ENCODE data around the gene SRD5A3. TPM values are rescaled to one million over a fixed set of nuclear protein-coding genes. Genes with fewer than 3 reads are reported as not detected.

The SRD5A3 gene
- total RNA-seq = 9.1 and 10.0 TPM in 2 replicates

DNA sequence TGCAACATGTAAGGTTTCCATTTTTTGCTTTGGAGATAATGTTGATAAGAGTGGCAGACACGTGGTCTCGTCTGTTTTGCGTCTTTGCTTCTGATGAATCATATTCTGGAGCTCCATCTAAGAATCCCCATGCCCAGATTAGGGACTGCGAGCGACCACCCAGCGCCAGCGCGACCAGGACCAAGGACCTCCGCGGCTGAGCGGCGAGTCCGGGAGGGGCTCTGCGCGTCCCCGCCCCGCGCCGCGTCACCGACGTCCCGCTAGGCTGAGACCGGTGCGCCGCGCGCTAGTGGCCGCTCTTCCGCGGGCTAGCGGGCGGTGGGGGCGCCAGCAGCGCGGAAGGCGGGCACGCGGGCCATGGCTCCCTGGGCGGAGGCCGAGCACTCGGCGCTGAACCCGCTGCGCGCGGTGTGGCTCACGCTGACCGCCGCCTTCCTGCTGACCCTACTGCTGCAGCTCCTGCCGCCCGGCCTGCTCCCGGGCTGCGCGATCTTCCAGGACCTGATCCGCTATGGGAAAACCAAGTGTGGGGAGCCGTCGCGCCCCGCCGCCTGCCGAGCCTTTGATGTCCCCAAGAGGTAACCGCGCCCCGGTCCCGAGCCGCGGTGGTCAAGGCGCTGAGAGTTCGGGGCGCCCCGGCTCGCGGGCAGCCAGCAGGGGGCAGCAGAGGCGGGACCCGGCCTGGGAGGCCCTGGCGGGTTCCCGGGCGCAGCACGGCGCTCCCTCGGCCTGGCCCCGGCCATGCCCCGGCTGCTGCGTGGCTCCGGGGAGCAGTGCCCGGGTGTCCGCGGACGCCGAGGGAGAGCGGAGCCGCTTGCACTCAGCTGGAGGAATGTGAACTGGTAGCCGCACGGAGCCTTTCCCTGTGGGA lies at the start of gene SRD5A3:
TSS of gene SRD5A3 (plus strand) at position 263 of the 871 bp plus-strand sequence. CDS start at position 358, 95 bp downstream.
- peak; percentile 87 to 92 for DNase-seq (ENCODE audit: low read depth in 2 of 2)

DNA sequence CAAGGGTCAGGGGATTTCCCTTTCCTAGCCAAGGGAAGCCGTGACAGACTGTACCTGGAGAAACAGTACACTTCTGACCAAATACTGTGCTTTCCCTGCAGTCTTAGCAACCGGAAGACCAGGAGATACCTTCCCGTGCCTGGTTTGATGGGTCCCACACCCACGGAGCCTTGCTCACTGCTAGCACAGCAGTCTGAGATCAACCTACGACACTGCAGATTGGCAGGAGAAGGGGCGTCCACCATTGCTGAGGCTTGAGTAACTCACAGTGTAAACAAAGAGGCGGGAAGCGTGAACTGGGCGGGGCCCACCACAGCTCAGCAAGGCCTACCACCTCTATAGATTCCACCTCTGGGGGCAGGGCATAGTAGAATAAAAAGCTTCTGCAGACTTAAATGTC lies 48.7 kb upstream of the SRD5A3 start:
- peak in 1 of 2 donors; percentile 45 for DNase-seq (ENCODE audit: low read depth in 2 of 2)

DNA sequence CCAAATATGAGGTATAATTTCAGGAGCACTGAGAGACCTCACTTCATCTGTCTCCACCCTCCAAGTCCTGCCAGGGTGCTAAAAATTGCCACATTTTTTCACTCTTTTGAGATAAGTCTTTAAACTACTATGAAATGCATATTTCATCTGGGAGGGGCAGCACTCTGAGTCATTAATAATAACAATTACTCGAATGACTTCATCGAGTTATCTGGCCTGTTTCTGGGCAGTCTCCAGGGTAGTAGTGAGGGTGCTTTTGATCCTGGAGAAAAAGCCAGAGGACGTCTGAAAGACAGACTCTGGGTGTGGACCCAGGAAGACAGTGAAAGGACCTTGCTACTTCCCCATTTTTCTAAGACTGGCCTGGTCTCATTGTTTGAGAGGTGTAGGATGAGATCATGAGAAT lies 42.3 kb upstream of the SRD5A3 start:
- peak in 1 of 2 donors; percentile 75 for DNase-seq (ENCODE audit: low read depth in 2 of 2)

DNA sequence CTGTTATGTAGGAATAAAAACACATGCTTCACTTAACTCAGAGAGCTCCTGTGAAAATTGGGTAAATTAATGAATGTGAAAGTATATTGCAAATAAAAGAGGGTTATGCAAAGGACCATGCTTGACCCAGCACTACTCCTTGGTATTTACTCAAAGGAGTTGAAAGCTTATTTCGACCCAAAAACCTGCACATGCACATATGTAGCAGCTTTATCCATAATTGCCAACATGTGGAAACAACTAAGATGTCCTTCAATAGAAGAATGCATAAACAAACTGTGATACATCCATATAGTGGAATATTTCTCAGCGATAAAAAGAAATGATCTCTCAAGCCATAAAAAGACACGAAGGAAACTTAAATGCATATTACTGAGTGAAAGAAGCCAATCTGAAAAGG lies 41.7 kb upstream of the SRD5A3 start:
- no peak for DNase-seq (ENCODE audit: low read depth in 2 of 2)

DNA sequence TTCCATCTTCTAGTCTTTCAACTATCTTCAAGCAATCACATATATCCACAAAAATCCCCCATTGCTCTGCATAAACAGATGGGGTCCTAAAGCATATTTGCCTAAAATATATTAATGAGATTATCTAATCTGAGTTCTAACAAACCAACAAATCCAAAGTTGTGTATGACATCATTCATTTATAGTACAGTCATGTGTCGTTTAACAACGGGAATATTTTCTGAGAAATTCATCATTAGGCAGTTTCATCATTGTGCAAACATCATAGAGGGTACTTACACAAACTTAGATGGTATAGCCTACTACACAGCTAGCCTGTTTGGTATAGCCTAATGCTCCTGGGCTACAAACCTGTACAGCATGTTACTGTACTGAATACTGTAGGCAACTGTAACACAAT lies 38.0 kb upstream of the SRD5A3 start:
- no peak for DNase-seq (ENCODE audit: low read depth in 2 of 2)

DNA sequence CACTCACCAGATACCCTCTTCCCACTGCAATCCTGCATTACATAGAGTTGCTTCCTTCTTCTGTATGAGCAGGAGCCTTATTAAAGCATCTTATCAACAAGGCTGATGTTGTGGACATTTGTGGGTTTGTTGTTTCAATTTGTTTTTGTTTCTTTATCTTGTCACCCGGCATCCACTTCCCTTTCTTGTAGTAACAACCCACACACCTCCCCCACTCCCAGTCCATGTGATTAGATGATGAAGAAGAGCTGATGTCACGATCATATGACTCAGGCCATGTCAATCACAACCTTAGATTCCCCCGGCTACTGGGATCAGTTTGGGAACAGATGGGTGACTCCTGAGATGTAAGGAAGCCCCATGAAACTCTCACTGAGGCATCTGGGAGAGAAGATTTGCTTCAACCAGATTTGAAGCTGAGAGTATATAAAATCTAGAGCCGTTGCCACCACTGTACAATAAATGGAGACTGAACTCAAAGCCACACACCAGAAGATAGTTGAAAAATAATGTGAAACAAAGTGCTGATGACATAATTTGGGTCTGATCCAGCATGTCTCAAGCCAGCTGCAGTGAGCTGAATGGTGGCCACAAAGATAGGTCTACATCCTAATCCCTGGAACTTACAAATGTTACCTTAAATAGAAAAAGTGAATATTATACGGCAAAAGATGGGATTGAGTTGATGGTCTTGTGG lies 34.1 kb upstream of the SRD5A3 start:
- DNase-seq (ENCODE audit: low read depth in 2 of 2) = peak; percentile 21 to 44

DNA sequence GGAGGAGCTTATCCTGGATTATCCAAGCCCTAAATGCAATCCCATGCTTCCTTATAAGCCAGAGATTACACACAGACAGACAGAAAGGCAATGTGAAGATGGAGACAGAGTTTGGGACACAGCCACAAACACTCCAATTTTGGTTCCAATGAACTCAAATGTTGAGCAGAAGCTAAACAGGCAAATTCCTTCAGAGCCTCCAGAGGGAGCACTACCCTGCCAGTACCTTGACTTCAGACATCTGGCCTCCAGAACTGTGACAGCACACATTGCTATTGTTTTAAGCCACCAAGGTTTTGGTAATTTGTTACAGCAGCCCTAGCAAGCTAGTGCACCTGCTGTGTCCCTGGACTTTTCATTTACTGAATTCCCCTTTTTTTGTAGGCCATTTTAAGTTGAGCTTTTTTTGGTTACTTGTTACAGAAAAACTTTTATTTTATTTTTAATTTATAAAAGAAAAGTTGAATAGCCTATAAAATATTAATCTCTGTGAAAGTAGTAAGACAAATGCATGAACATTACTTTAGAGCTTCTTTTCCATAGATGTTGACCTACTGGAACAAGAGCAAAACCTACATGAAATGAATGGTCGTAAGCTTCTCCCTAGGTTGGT lies 33.4 kb upstream of the SRD5A3 start:
- peak; percentile 78 to 79 for DNase-seq (ENCODE audit: low read depth in 2 of 2)

DNA sequence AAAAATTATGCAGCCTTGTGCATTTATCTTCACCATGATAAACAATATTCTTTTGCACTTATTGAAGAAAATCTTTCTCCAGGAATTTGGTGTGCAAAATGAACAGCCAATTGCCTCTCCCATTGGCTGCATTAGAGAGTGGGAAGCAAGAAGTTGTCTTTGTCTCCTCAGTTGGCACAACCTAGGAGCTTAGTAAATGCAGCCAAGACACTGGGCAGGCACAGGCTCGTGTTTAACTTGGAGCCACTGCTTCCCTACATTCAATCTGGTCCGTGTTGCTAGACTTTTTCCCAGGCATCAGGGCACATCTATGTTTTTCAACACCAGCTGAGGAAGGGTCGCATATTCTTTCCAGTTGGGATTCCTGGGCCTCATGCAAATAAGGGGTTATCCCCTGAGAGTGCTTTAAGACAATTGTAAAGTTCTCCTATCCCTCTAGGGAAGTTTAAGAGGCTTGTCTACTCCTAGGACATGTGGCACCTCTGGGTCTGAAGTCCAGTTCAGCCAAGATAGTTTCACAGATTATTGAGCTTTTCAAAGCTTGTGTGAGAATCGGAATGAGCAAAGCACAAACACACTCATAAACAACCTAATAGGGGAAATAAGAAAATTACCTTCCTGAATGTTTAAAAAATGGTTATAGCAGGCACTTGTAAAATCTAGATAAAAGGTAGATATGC lies 31.8 kb upstream of the SRD5A3 start:
- no peak for DNase-seq (ENCODE audit: low read depth in 2 of 2)

DNA sequence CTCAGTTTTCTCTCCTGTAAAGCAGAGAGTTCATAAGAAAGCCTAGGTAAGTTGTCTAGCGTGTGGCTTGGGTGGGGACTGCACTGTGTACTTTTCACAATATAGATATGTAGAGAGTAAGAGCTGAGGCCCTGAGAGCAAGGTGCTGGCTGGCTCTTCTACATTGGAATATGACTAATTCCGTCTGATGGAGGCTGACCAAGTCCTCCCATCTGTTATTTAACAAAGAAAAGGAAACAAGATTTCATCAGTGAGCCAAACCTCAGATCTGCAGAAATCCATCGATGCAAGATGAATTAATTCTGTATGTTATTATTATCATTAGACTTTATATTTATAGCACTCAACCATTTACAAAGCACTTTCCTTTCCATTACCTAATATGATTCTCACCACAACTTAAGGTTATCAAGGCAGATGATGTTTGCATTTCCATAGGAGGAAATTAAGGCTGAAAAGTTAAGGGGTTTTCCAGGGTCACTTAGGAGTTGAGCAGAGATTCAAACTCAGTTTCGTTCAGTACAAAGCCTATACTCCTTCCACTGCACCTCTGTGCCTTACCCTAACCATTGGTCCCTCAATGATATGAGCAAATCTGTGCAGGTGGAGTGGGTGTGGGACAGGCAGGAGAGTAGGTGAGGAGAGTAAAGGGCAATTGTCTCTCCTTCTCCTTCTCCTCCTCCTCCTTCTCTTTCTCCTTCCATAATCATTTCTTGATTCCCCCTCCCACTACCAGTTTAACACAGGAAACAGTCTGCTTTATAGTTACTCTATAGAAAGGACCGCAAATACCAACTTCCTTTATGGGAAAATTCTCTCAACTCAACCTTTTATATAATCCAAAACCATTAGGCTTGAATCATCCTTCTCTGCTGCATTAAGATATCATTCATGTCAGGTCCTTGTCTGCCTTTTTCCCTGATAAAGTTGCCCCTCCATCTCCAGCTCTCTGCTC lies 27.6 kb upstream of the SRD5A3 start:
- DNase-seq (ENCODE audit: low read depth in 2 of 2) = peak in 1 of 2 donors; percentile 60

DNA sequence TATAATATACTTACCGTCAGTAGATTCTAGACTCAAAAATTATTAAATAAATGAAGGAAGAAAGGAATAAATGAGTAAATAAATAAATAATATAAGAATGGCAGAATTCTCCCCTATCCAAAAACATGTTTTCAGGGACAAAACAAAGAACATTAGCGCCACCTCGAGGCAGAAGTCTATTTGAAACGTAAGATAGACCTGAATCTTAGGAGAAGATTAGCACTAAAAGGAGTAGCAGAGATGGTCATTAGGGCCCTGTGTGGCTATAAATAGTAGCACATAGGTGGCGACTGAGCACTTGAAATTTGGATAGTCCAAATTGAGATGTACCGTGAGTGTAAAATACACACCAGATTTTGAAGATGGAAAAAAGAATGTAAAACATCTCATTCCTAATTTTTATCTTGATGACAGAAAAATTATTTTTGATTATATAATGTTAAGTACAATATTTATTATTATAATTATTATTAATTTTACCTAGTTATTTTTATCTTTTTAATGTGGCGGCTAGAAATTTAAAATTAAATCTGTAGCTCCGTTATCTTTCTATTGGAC lies 24.3 kb upstream of the SRD5A3 start:
- peak; percentile 81 to 85 for DNase-seq (ENCODE audit: low read depth in 2 of 2)

DNA sequence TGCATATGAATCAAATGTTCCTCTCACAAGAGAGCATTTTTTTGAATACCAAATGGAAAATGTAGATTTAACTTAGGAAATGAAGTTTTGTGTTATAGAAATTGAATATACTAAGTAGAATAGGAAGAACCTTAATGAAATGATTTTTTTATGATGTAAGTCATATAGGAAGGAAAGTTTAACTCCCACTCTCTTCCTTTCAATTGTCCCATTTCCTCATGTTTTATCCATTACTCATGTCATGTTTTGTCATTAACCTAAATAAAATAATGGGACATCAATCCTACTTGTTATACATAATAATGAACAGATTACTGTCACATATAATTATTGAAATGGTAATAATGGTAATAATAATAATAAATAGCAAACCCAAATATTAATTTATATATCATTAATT lies 22.7 kb upstream of the SRD5A3 start:
- peak in 1 of 2 donors; percentile 28 for DNase-seq (ENCODE audit: low read depth in 2 of 2)

DNA sequence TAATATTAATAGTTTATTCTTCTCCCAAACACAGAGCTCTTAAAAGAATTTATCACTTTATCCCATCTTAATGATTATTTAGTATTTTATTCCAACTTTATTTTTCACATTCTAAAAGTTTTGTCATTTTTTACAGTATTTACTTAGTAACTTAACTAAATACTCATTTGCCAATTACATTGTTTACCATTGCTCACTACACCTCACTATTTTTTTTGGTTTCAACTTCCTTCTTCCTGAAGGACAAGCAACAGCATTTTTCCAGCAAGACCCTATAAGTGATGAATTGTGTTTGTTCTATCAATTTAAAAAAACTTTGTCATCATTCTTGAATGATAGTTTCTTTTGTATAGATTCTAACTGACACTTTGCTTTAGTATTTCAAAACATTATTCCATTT lies 19.4 kb upstream of the SRD5A3 start:
- DNase-seq (ENCODE audit: low read depth in 2 of 2) = no peak

DNA sequence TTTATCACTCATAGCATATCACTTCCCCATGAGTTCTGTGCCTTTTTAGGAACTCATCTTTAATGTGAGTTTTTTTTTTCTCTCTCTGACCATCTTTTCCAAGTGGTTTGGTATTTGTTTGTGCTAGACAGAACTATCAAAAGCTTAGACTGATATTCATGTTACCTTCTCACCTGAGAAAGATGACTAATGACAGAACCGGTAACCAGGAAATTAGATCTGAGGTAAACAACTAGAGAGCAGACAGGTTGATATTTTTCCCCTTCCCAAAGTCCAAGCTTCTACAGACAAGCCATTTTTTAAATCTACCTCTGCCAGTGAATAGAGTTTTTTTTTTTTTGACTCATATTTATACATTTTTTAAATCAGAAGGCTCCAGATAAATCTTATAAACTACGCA lies 17.0 kb upstream of the SRD5A3 start:
- no peak for DNase-seq (ENCODE audit: low read depth in 2 of 2)

DNA sequence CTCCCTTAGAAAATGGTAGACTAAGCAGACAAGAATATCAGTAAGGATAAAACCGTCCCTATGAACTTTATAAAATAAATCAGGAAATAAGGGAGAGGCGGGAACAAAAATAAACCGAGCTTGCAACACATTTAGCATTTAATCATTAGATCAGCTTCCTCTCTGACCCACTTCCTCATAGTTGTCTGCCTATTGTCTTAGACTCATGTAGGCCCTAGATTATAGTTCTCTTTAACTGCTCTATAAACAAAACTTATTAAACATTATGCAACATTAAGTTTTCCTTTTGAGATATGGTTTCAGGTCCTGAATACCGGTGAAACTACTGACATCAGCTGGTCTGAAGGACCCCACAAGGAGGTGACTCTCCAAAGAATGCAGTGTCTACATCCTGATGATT lies 15.8 kb upstream of the SRD5A3 start:
- peak in 1 of 2 donors; percentile 84 for DNase-seq (ENCODE audit: low read depth in 2 of 2)

DNA sequence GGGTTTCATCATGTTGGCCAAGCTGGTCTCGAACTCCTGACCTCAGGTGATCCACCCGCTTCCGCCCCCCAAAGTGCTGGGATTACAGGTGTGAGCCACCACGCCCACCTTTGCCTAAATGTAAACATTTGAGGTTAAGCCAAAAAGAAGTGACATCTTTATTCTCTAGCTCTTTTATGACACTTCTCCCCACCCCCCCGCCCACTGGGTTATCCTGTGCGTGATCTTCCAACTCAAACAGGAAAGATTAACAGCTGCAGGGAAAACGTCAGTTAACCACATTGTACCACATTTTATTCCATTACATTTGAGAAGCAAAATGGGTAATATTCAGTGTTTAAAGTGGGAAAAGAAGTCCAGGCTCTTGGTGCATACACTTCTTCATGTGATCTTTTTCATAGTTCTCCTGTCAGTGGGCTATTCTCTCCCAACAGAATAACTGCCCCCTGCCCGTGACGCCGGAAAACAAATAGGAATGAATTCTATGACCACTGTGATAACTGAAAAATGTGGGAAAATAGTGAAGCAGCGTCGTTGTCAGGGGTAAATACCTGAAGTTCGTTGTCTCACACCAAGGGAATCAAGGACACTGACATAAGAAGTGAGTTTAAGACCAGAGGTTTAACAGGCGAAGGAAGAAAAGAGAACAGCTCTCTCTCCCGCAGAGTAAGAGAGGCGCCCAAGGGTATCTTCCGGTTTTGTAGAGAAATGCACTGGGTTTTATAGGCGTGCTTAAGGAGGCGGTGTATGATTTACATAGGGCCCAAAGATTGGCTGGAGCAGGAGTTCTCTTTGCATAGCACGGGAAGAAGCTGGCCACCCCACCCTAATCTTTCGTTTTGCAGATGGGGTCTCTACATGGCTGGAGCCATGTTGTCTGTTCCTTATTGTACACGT lies 9.7 kb upstream of the SRD5A3 start:
- peak; percentile 71 to 77 for DNase-seq (ENCODE audit: low read depth in 2 of 2)

DNA sequence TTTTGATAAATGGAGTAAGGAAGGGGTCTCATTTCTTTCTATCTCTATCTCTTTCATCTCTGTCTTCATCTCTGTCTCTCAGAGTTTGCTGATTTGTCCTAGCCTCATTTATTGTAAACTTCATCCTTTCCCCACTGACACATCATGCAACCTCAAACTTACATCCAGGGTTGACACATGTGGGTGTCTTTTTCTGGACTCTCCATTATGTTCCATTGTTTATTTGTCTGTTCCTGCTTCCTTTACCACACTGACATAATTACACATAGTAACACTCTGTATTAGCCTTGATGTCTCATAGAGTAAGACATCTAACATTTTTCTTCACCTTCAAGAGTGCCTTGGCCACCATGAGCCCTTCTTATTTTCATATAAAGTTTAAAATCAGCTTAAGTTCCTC lies 8.1 kb upstream of the SRD5A3 start:
- DNase-seq (ENCODE audit: low read depth in 2 of 2) = peak in 1 of 2 donors; percentile 79

DNA sequence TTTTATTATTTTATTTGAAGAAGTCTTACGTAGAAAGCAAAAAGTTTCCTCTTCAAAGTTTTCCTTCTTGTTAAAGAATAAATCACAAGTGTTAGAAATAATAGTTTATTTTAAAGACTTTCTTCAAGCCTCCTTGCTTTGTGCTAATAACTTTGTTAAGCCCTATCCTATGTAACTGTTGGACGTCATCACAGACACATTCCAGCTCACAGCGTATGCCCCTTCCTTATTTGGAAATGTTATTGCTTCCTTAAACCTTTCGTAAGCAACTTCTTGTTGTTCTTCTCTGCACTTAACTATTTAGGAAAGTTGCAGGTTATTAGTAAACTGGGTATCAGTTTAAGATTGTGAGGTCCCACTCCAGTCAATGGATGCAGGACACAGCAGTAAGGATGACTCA lies 7.6 kb upstream of the SRD5A3 start:
- DNase-seq (ENCODE audit: low read depth in 2 of 2) = no peak

DNA sequence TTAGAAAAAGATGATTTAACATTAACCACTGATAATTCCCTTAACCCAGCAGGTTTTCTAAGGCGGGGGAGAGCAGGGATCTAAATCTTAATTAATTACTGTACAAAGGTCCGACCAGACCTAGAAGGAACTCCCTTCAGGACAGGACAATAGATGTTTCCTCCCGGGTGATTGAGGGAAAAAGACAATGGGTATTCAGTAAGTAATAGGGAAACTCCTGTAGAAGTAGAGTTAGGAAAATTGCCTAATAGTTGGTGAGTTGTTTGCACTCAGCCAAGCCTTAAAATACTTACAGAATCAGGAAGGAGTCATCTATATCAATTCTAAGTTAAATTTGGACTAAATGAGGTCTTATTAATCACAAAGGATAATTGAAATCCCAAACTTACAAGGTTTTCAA lies 5.8 kb upstream of the SRD5A3 start:
- DNase-seq (ENCODE audit: low read depth in 2 of 2) = peak in 1 of 2 donors; percentile 44

DNA sequence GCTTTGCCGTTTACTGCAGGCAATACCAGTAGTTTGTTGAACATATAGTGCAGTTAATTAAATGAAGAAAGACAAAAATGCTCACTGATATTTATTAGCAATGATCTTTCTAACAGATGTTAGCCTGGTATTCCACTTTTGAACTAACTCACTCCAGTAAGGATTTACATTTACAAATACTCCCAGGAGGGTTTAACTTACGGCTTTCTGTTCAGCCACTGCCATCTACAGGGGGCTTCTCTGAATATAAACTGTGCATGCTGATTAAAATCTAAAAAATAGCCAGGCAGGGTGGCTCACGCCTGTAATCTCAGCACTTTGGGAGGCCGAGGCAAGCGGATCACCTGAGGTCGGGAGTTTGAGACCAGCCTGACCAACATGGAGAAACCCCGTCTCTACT lies 2.2 kb upstream of the SRD5A3 start:
- DNase-seq (ENCODE audit: low read depth in 2 of 2) = peak; percentile 27 to 48

Data from lung microvascular endothelial cell (primary cell).